ENCODE results near the gene VPS39.

DNA sequence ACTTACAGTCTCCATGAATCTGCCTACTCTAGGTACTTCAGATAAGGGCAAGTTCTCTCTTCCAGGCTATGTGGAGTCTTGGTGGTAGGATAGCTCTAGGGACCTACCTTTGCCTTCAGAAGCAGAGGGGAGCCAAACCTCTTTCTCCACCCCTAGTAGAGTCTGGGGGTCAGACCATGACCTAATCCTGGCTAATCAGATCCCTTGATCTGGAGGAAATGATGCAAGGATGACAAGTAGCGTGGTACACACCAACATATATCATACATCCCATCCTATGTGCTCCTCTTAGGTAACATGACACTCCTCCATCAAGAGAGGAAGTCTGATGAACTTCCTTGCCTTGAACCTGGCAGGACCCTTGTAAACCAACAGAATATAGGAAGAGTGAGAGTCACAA lies 36.3 kb downstream of the VPS39 start:
- TF ChIP-seq, protein P1, sequence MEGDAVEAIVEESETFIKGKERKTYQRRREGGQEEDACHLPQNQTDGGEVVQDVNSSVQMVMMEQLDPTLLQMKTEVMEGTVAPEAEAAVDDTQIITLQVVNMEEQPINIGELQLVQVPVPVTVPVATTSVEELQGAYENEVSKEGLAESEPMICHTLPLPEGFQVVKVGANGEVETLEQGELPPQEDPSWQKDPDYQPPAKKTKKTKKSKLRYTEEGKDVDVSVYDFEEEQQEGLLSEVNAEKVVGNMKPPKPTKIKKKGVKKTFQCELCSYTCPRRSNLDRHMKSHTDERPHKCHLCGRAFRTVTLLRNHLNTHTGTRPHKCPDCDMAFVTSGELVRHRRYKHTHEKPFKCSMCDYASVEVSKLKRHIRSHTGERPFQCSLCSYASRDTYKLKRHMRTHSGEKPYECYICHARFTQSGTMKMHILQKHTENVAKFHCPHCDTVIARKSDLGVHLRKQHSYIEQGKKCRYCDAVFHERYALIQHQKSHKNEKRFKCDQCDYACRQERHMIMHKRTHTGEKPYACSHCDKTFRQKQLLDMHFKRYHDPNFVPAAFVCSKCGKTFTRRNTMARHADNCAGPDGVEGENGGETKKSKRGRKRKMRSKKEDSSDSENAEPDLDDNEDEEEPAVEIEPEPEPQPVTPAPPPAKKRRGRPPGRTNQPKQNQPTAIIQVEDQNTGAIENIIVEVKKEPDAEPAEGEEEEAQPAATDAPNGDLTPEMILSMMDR (IDR thresholded peaks at IDR 0.05): no peak
- TF ChIP-seq, protein P2, sequence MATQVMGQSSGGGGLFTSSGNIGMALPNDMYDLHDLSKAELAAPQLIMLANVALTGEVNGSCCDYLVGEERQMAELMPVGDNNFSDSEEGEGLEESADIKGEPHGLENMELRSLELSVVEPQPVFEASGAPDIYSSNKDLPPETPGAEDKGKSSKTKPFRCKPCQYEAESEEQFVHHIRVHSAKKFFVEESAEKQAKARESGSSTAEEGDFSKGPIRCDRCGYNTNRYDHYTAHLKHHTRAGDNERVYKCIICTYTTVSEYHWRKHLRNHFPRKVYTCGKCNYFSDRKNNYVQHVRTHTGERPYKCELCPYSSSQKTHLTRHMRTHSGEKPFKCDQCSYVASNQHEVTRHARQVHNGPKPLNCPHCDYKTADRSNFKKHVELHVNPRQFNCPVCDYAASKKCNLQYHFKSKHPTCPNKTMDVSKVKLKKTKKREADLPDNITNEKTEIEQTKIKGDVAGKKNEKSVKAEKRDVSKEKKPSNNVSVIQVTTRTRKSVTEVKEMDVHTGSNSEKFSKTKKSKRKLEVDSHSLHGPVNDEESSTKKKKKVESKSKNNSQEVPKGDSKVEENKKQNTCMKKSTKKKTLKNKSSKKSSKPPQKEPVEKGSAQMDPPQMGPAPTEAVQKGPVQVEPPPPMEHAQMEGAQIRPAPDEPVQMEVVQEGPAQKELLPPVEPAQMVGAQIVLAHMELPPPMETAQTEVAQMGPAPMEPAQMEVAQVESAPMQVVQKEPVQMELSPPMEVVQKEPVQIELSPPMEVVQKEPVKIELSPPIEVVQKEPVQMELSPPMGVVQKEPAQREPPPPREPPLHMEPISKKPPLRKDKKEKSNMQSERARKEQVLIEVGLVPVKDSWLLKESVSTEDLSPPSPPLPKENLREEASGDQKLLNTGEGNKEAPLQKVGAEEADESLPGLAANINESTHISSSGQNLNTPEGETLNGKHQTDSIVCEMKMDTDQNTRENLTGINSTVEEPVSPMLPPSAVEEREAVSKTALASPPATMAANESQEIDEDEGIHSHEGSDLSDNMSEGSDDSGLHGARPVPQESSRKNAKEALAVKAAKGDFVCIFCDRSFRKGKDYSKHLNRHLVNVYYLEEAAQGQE (IDR thresholded peaks at IDR 0.05; ENCODE audit: insufficient read depth in 1 of 2, low read depth in 2 of 2, low read length in 1 of 2): no peak

Data from Panc1 (cell line).